RWPE1 (cell line): ENCODE results near the gene PTGES3L.

Experiments used
- CTCF ChIA-PET: fragments of 350-600 bp; sonication (Branson Sonifier 250); formaldehyde crosslinking; extraction: SDS; loops from one replicate; lab custom pipeline; 2021; lab: Yijun Ruan, JAX
- POLR2A ChIA-PET: fragments of 400-600 bp; formaldehyde crosslinking; extraction: SDS; loops from one replicate; lab custom pipeline; 2020; ENCODE audit warnings: antibody characterized with exemption; ENCODE audit not compliant: low non-redundant PET; lab: Yijun Ruan, JAX
- DNase-seq: peaks from one replicate; pipeline ENCODE4 v3.0.0; 2012; ENCODE audit warnings: low spot score
- H3K27ac ChIP-seq: fragments of 450-650 bp; 2 replicates; pipeline ENCODE4 v1.5.1; 2017
- CTCF ChIP-seq: fragments of 450-650 bp; conservative IDR thresholded peaks from 2 replicates; pipeline ENCODE4 v1.5.1; 2017; ENCODE audit warnings: low read depth, mild to moderate bottlenecking

The PTGES3L gene

GRCh38 chr17:43014649-43015542, 35.0 kb upstream of the PTGES3L start:
- CTCF ChIA-PET, result interaction anchor here (0.6 kb wide), 2 partner anchors 160 to 1295 kb away, joined by 3 to 9 read pairs; no protein-coding TSS in a partner anchor
- no peak for DNase-seq
- POLR2A ChIA-PET, result interaction anchor here (0.9 kb wide), 1 partner anchor 13 kb away, joined by 3 read pairs; no protein-coding TSS in a partner anchor

GRCh38 chr17:43014020-43014648, 34.3 kb upstream of the PTGES3L start:
- DNase-seq, result no peak
- no peak for TF ChIP-seq CTCF
- POLR2A ChIA-PET, result no interaction called here
- CTCF ChIA-PET, result interaction anchor here (0.6 kb wide), 1 partner anchor 161 kb away, joined by 9 read pairs; no protein-coding TSS in a partner anchor
- peak overlapping the region; percentile 52 for H3K27ac ChIP-seq

More at GRCh38 chr17:43014649-43015542, 35.0 kb upstream of the PTGES3L start:
- peak overlapping the region; percentile 52 for H3K27ac ChIP-seq
- no peak for TF ChIP-seq CTCF

GRCh38 chr17:43013296-43013695, 33.4 kb upstream of the PTGES3L start:
- peak overlapping the region; percentile 52 for H3K27ac ChIP-seq
- ChIA-PET CTCF (interaction anchor here (0.7 kb wide), 1 partner anchor 15 kb away, joined by 3 read pairs; the partner anchor contains the start of gene RPL27), POLR2A (no interaction called here)
- no peak for TF ChIP-seq CTCF
- no peak for DNase-seq

- no peak for TF ChIP-seq CTCF
- CTCF ChIA-PET, result no interaction called here
- DNase-seq, result no peak
- peak overlapping the region; percentile 31 for H3K27ac ChIP-seq
- POLR2A ChIA-PET, result no interaction called here
Measured at GRCh38 chr17:43011728-43012472, 32.0 kb upstream of the PTGES3L start.

- POLR2A ChIA-PET, result no interaction called here
- no peak for DNase-seq
- CTCF ChIA-PET, result no interaction called here
Measured at GRCh38 chr17:43010667-43011308, 30.9 kb upstream of the PTGES3L start.

More at GRCh38 chr17:43010667-43011308, 30.9 kb upstream of the PTGES3L start:
- TF ChIP-seq CTCF, result no peak
- H3K27ac ChIP-seq, result no peak overlapping the region
